ENCODE results near the gene DHRSX.

DNA sequence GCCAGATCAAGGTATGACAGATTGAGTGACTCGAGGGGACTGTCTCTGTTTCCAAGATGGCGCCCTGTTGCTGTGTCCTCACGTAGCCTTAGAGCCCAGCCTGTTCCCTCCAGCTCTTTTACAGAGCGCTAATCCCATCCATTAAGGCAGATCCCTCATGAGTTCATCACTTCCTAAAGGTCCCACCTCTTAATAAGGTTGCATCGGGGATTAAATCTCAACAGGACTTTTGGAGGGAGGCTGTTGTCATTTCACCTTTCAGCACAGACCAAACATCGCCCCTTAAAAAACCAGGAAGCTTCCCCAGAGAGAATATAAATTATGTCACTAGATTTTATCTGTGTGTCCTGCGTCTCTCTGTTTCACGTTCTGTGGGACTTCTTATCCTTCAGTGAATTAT lies 32.6 kb upstream of the DHRSX start:
- TF ChIP-seq, protein P1, sequence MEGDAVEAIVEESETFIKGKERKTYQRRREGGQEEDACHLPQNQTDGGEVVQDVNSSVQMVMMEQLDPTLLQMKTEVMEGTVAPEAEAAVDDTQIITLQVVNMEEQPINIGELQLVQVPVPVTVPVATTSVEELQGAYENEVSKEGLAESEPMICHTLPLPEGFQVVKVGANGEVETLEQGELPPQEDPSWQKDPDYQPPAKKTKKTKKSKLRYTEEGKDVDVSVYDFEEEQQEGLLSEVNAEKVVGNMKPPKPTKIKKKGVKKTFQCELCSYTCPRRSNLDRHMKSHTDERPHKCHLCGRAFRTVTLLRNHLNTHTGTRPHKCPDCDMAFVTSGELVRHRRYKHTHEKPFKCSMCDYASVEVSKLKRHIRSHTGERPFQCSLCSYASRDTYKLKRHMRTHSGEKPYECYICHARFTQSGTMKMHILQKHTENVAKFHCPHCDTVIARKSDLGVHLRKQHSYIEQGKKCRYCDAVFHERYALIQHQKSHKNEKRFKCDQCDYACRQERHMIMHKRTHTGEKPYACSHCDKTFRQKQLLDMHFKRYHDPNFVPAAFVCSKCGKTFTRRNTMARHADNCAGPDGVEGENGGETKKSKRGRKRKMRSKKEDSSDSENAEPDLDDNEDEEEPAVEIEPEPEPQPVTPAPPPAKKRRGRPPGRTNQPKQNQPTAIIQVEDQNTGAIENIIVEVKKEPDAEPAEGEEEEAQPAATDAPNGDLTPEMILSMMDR (conservative IDR thresholded peaks at IDR 0.05), result no peak
- no peak for TF ChIP-seq ZFX (IDR thresholded peaks at IDR 0.05)

Data from C4-2B (cell line).